LNCaP clone FGC (cell line): ENCODE data around the gene IPO8.
"Not testable (repeated sequence)": the region's sequence is repeated elsewhere in the genome, so short reads cannot be mapped to it uniquely, and the experiment has no call there.

ENCODE experiments used
- DNase-seq: peaks from one replicate; pipeline ENCODE4 v3.0.0-alpha.2; 2011; ENCODE audit warnings: low read depth
- H3K4me3 ChIP-seq: 2 replicates; pipeline ENCODE4 v1.5.1; 2011; ENCODE audit warnings: mild to moderate bottlenecking, low read depth, low read length, control low read depth
- TF ChIP-seq, protein P1 (sequence below): IDR thresholded peaks from 2 replicates; pipeline ENCODE4 v1.5.1; 2012; ENCODE audit warnings: mild to moderate bottlenecking; ENCODE audit not compliant: control insufficient read depth, insufficient read depth; ENCODE audit errors: extremely low read depth

The IPO8 gene

GRCh38 chr12:30626847-30627246 lies 68.8 kb downstream of the IPO8 start:
- TF ChIP-seq, protein P1, sequence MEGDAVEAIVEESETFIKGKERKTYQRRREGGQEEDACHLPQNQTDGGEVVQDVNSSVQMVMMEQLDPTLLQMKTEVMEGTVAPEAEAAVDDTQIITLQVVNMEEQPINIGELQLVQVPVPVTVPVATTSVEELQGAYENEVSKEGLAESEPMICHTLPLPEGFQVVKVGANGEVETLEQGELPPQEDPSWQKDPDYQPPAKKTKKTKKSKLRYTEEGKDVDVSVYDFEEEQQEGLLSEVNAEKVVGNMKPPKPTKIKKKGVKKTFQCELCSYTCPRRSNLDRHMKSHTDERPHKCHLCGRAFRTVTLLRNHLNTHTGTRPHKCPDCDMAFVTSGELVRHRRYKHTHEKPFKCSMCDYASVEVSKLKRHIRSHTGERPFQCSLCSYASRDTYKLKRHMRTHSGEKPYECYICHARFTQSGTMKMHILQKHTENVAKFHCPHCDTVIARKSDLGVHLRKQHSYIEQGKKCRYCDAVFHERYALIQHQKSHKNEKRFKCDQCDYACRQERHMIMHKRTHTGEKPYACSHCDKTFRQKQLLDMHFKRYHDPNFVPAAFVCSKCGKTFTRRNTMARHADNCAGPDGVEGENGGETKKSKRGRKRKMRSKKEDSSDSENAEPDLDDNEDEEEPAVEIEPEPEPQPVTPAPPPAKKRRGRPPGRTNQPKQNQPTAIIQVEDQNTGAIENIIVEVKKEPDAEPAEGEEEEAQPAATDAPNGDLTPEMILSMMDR, result no peak
- H3K4me3 ChIP-seq, result no peak overlapping the region
- no peak for DNase-seq

- no peak for DNase-seq
- H3K4me3 ChIP-seq, result no peak overlapping the region
- TF ChIP-seq, protein P1, result no peak
Measured at GRCh38 chr12:30624009-30624408, 71.7 kb downstream of the IPO8 start.

- no peak overlapping the region for H3K4me3 ChIP-seq
- TF ChIP-seq, protein P1, result no peak
- DNase-seq, result no peak
Measured at GRCh38 chr12:30622509-30622908, 73.2 kb downstream of the IPO8 start.

DNA sequence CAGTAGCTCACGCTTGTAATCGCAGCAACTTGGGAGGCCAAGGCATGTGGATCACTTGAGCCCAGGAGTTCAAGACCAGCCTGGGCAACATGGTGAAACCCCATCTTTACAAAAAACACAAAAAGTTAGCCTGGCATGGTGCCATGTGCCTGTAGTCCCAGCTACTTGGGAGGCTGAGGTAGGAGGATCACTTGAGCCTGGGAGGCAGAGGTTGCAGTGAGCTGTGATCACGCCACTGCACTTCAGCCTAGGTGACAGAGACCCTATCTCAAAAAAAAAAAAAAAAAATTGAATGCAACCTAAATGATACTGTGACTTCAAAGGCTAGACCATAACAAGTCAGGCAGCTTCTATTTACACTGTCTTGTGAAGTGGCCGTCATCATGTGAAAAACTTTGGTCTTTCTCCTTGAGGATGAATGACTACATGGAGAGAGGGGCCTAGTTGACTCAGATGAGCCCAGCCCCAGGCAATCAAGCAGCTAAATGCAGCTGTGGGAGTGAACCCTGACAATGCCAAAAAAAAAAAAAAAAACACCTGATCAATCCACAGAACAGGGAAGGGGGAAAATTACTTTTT lies 73.9 kb downstream of the IPO8 start:
- DNase-seq, H3K4me3 ChIP-seq: not testable (repeated sequence)

DNA sequence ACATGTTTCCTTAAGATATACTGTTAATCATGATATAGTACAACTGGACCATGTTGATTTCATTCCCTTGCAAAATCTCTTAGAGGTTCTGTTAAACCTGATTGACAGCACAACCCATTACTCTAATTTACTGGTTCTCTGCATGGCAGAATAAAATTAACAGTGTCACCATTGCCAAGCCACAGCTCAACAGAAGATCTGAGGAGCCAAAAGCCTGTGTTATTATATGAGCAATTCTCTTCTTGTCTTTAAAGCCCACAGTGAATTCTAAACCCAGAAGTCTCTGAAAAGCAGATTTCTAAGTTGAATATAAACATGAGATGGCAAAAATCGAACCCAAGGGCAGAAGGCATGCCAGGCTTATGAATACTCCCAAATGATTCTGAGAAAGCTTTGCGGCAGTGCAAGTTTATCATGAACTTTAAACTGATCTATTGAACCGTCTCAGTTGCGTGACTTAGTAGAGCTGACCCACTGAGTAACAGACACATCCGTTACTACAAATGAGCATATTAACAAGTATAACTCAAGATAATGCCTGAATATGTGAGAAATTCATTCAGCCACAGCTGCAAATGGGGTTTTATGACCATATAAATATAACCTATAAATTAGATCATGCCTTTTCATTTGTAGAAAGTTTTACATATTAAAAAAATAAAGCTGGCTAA lies 78.2 kb downstream of the IPO8 start:
- TF ChIP-seq, protein P1, result no peak
- DNase-seq, result no peak
- H3K4me3 ChIP-seq, result no peak overlapping the region

GRCh38 chr12:30614031-30614430 lies 81.6 kb downstream of the IPO8 start:
- H3K4me3 ChIP-seq, result no peak overlapping the region
- TF ChIP-seq, protein P1, result no peak
- no peak for DNase-seq

DNA sequence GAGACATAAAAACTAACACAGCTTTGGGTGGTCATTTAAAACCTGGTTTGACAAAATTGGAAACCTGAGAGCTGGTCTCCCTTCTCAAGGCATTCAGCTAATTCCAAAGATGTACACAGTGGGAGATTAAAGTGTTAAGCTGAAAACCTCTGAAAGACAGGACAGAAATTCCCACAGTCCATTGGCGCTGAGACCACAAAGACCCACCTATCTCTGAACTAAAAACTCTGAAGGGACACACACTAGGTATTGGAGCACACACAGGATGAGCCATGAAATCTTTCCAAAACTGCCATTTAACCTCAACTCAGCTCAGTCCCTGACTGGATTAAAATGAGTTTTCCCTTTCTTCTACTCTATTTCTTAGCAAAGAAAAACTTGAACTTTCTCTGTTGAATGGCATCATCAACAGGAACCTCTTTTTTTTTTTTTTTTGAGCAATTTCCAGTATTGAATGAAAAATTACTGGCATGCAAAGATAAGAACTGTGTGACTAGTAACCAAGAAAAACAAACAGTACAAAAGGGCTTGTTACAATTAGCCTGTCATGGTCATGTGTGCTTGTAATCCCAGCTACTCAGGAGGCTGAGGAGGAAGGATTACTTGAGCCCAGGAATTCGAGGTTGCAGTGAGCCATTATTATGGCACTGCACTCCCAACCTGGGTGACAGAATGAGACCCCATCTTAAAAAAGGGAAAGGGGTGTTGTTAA lies 82.4 kb downstream of the IPO8 start:
- H3K4me3 ChIP-seq, result no peak overlapping the region
- TF ChIP-seq, protein P1, result no peak
- no peak for DNase-seq
